A673 (cell line): ENCODE results near the gene CTSS.

Experiments
- CTCF ChIP-seq: fragments of 300-800, 200-600 bp; sonication (generic); conservative IDR thresholded peaks from 2 replicates; pipeline ENCODE4 v1.5.1; 2017; ENCODE audit warnings: low read depth, mild to moderate bottlenecking, antibody characterized with exemption, low read length, moderate library complexity, mixed read lengths
- EZH2 ChIP-seq: fragments of 200-600 bp; sonication (generic); IDR thresholded peaks from 2 replicates; pipeline ENCODE4 v1.6.1; 2017; ENCODE audit warnings: borderline replicate concordance, low read depth, mild to moderate bottlenecking, mixed read lengths, antibody characterized with exemption, low read length; ENCODE audit not compliant: poor library complexity, severe bottlenecking

DNA sequence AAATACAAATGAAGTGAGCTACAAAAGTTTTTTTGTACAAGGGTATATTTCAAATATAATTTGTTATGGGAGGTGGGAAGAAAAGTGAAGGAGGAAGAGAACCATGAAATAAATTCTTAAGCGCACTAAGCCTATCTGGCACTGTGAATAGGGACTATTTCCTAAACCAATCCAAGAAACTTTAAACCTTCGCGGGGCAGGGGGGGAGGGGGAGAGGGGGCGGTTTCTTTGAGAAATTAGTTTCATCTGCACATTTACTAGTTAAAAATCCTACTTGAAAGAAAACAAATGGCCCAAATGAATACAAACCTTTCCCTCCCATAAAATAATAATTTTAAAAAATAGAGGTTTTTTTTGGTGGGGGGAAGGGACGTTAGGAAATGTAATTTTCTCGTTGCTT is 69.0 kb downstream of the CTSS start:
- no peak for TF ChIP-seq CTCF
- no peak for TF ChIP-seq EZH2
